ENCODE results near the gene ZFP69B. TPM values are rescaled to one million over a fixed set of nuclear protein-coding genes. Genes with fewer than 3 reads are reported as not detected.

ZFP69B gene
- total and polyA plus RNA-seq, 4 donors: 8.6 to 11.5 (median 10.5) TPM

DNA sequence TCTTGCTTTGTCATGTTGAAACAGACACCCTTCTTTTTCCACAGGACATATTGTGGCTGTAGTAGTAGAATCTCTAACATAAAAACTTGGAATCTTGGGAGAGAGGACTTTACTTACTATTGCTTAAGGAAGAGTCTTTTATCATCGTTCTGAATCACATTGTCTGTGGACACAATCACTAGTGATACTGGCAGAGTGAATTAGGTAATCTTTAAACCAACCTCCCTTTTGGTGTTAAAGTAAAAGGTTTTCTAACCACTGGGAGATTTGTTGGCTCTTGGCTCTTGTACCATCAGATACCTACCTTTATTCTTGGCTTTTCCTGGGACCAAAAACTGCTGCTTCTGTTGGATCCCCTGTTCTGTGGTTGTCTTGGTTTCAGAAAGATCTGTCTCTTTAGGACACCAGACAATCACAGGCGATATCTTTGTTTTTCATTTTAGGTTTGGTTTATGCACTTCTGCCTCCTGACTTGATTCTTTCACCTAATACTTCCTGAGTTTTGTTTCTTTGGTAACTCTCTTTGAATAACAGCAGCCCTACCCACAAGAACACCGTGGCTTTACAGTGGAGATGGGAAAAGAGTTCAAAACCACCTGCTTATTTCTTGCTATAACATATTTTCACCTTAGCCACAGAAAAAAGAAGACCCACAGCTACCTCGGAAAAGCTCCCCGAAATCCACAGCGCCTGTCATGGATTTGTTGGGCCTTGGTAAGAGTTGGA is 36.6 kb upstream of the ZFP69B start:
- H3K36me3 ChIP-seq (ENCODE audit: control insufficient read depth, insufficient read depth, low read length): peaks cover 25% of the 10 kb centered on the region
- no CpG with 5 or more reads among the region's 6 CpGs for WGBS (ENCODE audit: insufficient coverage)
- H3K27ac ChIP-seq (ENCODE audit: low read depth, low read length): no peak overlapping the region
- H3K27me3 ChIP-seq (ENCODE audit: control insufficient read depth, insufficient read depth, low read length): no peaks in the 10 kb centered on the region
- no peaks in the 10 kb centered on the region for H3K9me3 ChIP-seq (ENCODE audit: control insufficient read depth, insufficient read depth, low read length)
- no peaks in the 10 kb centered on the region for H3K4me1 ChIP-seq (ENCODE audit: control insufficient read depth, insufficient read depth, low read length)
- no peak for DNase-seq (ENCODE audit: low read depth in 4 of 6, low spot score in 6 of 6)
- H3K4me3 ChIP-seq (ENCODE audit: low read depth, low read length): no peak overlapping the region

DNA sequence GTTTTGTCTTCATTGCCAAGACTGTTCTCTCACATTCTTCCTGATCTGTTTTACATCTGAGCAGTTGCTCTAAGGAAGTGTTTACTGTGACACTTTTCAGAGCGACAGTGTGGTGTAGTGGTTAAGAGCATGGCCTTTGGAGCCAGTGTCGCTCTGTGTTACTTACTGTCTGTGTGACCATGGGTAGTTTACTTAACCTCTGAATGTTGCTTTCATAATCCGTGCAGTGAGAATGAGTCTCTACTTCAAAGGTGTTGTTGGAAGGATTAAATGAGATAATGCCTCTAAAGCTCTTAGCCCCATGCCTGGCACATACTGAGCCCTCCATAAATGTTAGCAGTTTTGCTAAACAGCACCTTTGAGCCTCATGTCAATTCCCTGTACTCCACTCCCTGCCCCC is 35.9 kb upstream of the ZFP69B start:
- peaks cover 25% of the 10 kb centered on the region for H3K36me3 ChIP-seq (ENCODE audit: control insufficient read depth, insufficient read depth, low read length)
- WGBS (ENCODE audit: insufficient coverage): 87% methylated on average over 3 of the region's 3 CpGs
- no peak for DNase-seq (ENCODE audit: low read depth in 4 of 6, low spot score in 6 of 6)

DNA sequence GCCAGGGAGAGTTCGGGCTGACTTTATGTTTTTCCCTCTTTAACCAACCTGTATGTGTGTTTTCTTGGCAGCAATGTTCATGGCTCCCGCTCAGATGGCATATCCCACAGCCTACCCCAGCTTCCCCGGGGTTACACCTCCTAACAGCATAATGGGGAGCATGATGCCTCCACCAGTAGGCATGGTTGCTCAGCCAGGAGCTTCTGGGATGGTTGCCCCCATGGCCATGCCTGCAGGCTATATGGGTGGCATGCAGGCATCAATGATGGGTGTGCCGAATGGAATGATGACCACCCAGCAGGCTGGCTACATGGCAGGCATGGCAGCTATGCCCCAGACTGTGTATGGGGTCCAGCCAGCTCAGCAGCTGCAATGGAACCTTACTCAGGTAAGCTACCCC is 33.6 kb upstream of the ZFP69B start:
- no peaks in the 10 kb centered on the region for H3K9me3 ChIP-seq (ENCODE audit: control insufficient read depth, insufficient read depth, low read length)
- peaks cover 4% of the 10 kb centered on the region for H3K4me1 ChIP-seq (ENCODE audit: control insufficient read depth, insufficient read depth, low read length)
- no peak for DNase-seq (ENCODE audit: low read depth in 4 of 6, low spot score in 6 of 6)
- H3K4me3 ChIP-seq (ENCODE audit: low read depth, low read length): no peak overlapping the region
- peaks cover 25% of the 10 kb centered on the region for H3K36me3 ChIP-seq (ENCODE audit: control insufficient read depth, insufficient read depth, low read length)
- H3K27me3 ChIP-seq (ENCODE audit: control insufficient read depth, insufficient read depth, low read length): no peaks in the 10 kb centered on the region
- WGBS (ENCODE audit: insufficient coverage): 100% methylated on average over 1 of the region's 4 CpGs
- H3K27ac ChIP-seq (ENCODE audit: low read depth, low read length): no peak overlapping the region

More for the DNA sequence above, 35.9 kb upstream of the ZFP69B start:
- Histone ChIP-seq H3K27ac (ENCODE audit: low read depth, low read length) (no peak overlapping the region), H3K4me1 (ENCODE audit: control insufficient read depth, insufficient read depth, low read length) (no peaks in the 10 kb centered on the region), H3K27me3 (ENCODE audit: control insufficient read depth, insufficient read depth, low read length) (no peaks in the 10 kb centered on the region), H3K9me3 (ENCODE audit: control insufficient read depth, insufficient read depth, low read length) (no peaks in the 10 kb centered on the region), H3K4me3 (ENCODE audit: low read depth, low read length) (no peak overlapping the region)

DNA sequence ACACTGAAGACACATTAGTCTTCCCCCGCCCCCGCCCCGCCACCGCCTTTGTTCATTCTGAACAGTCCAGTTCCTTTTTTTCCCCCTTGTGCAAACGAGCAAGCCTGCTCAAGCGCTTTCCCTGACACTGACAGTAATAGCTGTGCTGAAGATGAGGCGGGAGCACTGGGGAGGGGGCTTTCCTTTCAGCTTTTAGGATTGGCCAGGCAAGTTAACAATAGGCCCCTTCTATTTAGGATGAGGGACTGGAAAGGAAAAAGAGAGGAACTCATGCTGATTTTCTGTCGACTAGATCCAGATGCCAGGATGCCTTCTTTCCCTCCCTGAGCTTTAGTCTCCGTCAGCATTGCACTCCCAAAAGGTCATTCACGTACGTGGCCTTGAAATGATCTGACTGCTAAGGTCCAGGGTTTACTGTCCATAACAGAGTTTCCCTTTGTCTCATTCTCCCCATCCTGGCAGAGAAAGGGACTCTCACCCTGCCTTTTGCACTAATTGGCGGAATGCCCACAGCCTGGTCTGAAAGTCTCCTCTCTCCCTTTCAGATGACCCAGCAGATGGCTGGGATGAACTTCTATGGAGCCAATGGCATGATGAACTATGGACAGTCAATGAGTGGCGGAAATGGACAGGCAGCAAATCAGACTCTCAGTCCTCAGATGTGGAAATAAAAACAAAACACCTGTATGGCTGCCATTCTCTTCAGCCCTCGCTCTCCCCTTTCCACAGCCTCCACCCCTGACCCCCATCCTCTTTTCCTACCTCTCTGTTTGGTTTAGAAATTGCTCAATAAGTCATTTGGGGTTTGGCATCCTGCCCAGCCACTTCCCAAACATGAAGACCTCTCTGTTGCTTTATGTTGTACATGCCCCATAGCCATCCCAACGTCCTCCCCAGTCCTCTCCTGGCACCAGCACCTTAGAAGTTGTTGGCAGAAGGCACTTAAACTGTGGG is 28.6 kb upstream of the ZFP69B start:
- peak overlapping the region; percentile 69 for H3K27ac ChIP-seq (ENCODE audit: low read depth, low read length)
- H3K9me3 ChIP-seq (ENCODE audit: control insufficient read depth, insufficient read depth, low read length): no peaks in the 10 kb centered on the region
- no peaks in the 10 kb centered on the region for H3K27me3 ChIP-seq (ENCODE audit: control insufficient read depth, insufficient read depth, low read length)
- H3K4me3 ChIP-seq (ENCODE audit: low read depth, low read length): no peak overlapping the region
- DNase-seq (ENCODE audit: low read depth in 4 of 6, low spot score in 6 of 6): peak; percentile 53 to 84 (median 62)
- H3K4me1 ChIP-seq (ENCODE audit: control insufficient read depth, insufficient read depth, low read length): peaks cover 13% of the 10 kb centered on the region
- 31% methylated on average over 10 of the region's 15 CpGs for WGBS (ENCODE audit: insufficient coverage)
- peaks cover 15% of the 10 kb centered on the region for H3K36me3 ChIP-seq (ENCODE audit: control insufficient read depth, insufficient read depth, low read length)

DNA sequence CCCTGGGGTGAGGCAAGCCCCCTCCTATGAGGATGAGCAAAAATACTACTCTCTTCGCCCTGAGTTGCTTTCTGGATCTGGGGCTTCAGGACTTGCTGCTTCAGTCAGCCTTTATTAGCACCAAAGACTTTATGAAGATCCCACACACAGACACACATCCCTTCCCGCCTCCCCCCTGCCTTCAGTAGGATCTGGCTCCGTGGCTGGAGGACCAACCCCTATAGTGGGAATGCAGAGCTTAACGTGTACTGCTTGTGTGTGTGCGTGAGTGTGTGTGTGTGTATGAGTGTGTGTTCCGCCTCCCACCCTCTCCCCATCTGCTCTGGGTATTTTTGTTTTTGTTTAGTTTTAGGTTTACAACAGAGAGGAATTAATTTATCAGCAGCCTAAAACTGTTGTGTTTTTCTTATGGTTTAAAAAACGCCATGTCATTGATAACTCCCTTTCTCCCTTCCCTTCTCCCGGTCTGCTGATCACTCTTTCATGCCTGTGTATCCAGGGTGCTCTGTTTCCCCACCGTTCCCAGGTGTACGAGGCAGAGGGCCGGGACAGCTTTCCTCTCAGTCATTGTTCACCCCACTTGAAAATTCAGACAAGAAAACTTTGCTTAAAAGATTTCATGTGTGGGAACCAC is 27.5 kb upstream of the ZFP69B start:
- H3K36me3 ChIP-seq (ENCODE audit: control insufficient read depth, insufficient read depth, low read length): peaks cover 5% of the 10 kb centered on the region
- WGBS (ENCODE audit: insufficient coverage): 80% methylated on average over 3 of the region's 11 CpGs
- peaks cover 13% of the 10 kb centered on the region for H3K4me1 ChIP-seq (ENCODE audit: control insufficient read depth, insufficient read depth, low read length)
- H3K27me3 ChIP-seq (ENCODE audit: control insufficient read depth, insufficient read depth, low read length): no peaks in the 10 kb centered on the region
- DNase-seq (ENCODE audit: low read depth in 4 of 6, low spot score in 6 of 6): no peak
- H3K9me3 ChIP-seq (ENCODE audit: control insufficient read depth, insufficient read depth, low read length): no peaks in the 10 kb centered on the region
- H3K4me3 ChIP-seq (ENCODE audit: low read depth, low read length): no peak overlapping the region
- H3K27ac ChIP-seq (ENCODE audit: low read depth, low read length): no peak overlapping the region

DNA sequence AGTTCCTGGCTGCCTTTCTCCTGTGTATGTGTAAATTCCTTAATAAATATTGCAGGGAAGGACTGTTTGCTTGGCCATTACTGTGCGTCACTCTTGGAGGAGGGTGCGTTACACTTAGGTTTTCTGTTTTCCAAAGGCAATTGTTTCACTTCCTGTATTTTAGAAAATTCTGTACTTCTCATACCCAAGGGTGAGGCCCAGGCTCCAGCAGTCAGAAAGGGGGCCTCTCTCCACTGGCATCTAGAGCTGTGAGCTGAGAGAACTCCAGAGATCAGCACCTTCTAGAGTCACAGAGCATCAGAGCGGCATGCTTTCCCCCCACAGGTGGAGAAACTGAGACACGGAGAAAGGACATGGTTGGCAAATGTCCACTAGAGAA is 27.0 kb upstream of the ZFP69B start:
- Histone ChIP-seq H3K4me1 (ENCODE audit: control insufficient read depth, insufficient read depth, low read length) (peaks cover 13% of the 10 kb centered on the region), H3K36me3 (ENCODE audit: control insufficient read depth, insufficient read depth, low read length) (peaks cover 5% of the 10 kb centered on the region), H3K27me3 (ENCODE audit: control insufficient read depth, insufficient read depth, low read length) (no peaks in the 10 kb centered on the region), H3K27ac (ENCODE audit: low read depth, low read length) (no peak overlapping the region), H3K4me3 (ENCODE audit: low read depth, low read length) (no peak overlapping the region), H3K9me3 (ENCODE audit: control insufficient read depth, insufficient read depth, low read length) (no peaks in the 10 kb centered on the region)
- WGBS (ENCODE audit: insufficient coverage): 92% methylated on average over 2 of the region's 4 CpGs
- DNase-seq (ENCODE audit: low read depth in 4 of 6, low spot score in 6 of 6): no peak

DNA sequence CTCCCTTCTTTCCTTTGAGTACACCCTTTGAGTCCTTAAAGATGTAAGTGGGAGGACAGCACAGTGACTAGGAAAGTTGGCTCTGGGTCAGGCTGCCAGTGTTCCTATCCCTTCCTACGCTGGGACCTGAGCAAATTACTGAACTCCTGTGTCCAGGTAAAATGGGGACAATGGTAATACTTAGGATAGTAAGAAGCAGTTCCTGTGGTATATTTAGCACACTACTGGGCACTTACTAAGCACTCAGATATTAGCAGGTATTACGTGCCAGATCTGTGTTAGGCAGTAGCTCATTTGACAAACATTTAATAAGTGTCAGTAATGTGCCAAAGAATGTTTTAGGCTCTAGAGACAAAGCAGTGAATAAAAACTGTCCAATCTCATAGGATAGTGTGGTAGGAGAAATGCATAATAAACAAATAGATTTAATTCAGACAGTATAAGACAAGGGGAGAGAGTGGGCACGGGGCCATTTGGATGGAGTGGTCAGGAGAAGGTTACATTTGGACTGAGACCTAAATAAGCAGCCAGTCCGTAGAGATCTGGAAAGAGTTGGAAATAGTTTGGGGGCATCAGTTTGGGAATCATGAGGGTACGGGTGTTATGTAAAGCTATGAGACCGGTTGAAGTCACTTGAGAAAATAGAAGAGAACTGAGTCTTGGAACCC is 26.2 kb upstream of the ZFP69B start:
- WGBS (ENCODE audit: insufficient coverage): 94% methylated on average over 3 of the region's 6 CpGs
- H3K36me3 ChIP-seq (ENCODE audit: control insufficient read depth, insufficient read depth, low read length): peaks cover 5% of the 10 kb centered on the region
- H3K27ac ChIP-seq (ENCODE audit: low read depth, low read length): no peak overlapping the region
- H3K4me3 ChIP-seq (ENCODE audit: low read depth, low read length): no peak overlapping the region
- no peaks in the 10 kb centered on the region for H3K27me3 ChIP-seq (ENCODE audit: control insufficient read depth, insufficient read depth, low read length)
- H3K9me3 ChIP-seq (ENCODE audit: control insufficient read depth, insufficient read depth, low read length): no peaks in the 10 kb centered on the region
- H3K4me1 ChIP-seq (ENCODE audit: control insufficient read depth, insufficient read depth, low read length): peaks cover 13% of the 10 kb centered on the region
- no peak for DNase-seq (ENCODE audit: low read depth in 4 of 6, low spot score in 6 of 6)

DNA sequence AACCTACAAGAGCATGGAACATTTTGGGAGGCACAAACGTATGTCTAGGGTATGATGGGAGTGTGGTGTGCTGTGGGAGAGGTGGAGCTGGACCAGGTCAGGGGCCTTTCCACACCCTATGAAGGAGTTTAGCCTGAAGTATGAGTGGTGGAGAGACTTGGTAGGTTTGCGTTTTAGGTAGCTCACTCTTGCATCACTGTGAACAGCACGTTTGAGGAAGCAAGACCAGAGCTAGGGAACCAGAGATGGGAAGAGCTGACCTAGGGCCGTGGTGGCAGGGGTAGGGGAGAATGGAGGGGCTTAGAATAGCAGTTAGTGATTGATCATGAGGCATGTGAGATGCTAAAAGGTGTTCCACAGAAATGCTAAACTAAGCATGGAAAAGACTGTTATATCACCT is 25.1 kb upstream of the ZFP69B start:
- H3K27ac ChIP-seq (ENCODE audit: low read depth, low read length): no peak overlapping the region
- no peaks in the 10 kb centered on the region for H3K27me3 ChIP-seq (ENCODE audit: control insufficient read depth, insufficient read depth, low read length)
- no peak overlapping the region for H3K4me3 ChIP-seq (ENCODE audit: low read depth, low read length)
- H3K36me3 ChIP-seq (ENCODE audit: control insufficient read depth, insufficient read depth, low read length): peaks cover 5% of the 10 kb centered on the region
- DNase-seq (ENCODE audit: low read depth in 4 of 6, low spot score in 6 of 6): no peak
- peaks cover 13% of the 10 kb centered on the region for H3K4me1 ChIP-seq (ENCODE audit: control insufficient read depth, insufficient read depth, low read length)
- H3K9me3 ChIP-seq (ENCODE audit: control insufficient read depth, insufficient read depth, low read length): no peaks in the 10 kb centered on the region
- 94% methylated on average over 4 of the region's 4 CpGs for WGBS (ENCODE audit: insufficient coverage)

DNA sequence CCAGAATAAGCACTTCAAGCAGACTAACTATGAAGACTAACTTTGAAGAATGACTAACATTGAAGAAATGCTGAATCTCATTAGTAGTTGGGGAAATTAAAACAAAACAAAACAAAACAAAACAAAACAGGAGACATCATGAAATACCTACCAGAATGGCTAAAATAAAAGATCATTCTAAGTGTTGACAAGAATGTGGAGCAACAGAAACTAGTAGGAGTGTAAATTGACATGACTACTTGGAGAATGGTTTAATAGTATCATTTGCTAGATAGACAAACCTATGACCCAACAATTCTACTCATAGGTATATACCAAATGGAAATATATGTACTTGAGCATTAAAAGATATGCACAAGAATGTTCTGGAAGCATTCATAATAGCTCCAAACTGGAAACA is 18.9 kb upstream of the ZFP69B start:
- Histone ChIP-seq H3K27ac (ENCODE audit: low read depth, low read length) (no peak overlapping the region), H3K36me3 (ENCODE audit: control insufficient read depth, insufficient read depth, low read length) (no peaks in the 10 kb centered on the region), H3K9me3 (ENCODE audit: control insufficient read depth, insufficient read depth, low read length) (no peaks in the 10 kb centered on the region), H3K27me3 (ENCODE audit: control insufficient read depth, insufficient read depth, low read length) (no peaks in the 10 kb centered on the region), H3K4me3 (ENCODE audit: low read depth, low read length) (no peak overlapping the region), H3K4me1 (ENCODE audit: control insufficient read depth, insufficient read depth, low read length) (no peaks in the 10 kb centered on the region)
- DNase-seq (ENCODE audit: low read depth in 4 of 6, low spot score in 6 of 6): no peak

Measured in spinal cord (tissue), 10 donors.